ENCODE results near the gene KLHDC7A.

Gene KLHDC7A

GRCh38 chr1:18480315-18481189, at the start of gene KLHDC7A:
Gene KLHDC7A (plus strand): TSS chr1:18480930. CDS start chr1:18480982, 52 bp downstream.
- H2AFZ ChIP-seq (ENCODE audit: low read depth): no peak within 1 kb of the TSS
- TF ChIP-seq, protein P1, sequence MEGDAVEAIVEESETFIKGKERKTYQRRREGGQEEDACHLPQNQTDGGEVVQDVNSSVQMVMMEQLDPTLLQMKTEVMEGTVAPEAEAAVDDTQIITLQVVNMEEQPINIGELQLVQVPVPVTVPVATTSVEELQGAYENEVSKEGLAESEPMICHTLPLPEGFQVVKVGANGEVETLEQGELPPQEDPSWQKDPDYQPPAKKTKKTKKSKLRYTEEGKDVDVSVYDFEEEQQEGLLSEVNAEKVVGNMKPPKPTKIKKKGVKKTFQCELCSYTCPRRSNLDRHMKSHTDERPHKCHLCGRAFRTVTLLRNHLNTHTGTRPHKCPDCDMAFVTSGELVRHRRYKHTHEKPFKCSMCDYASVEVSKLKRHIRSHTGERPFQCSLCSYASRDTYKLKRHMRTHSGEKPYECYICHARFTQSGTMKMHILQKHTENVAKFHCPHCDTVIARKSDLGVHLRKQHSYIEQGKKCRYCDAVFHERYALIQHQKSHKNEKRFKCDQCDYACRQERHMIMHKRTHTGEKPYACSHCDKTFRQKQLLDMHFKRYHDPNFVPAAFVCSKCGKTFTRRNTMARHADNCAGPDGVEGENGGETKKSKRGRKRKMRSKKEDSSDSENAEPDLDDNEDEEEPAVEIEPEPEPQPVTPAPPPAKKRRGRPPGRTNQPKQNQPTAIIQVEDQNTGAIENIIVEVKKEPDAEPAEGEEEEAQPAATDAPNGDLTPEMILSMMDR (conservative IDR thresholded peaks at IDR 0.05; ENCODE audit: low read depth, low read length): no peak
- H3K27me3 ChIP-seq (ENCODE audit: insufficient read depth, low read depth): no peaks in the 10 kb centered on the region
- H3K4me2 ChIP-seq: no peak within 1 kb of the TSS
- no peaks in the 10 kb centered on the region for H3K79me2 ChIP-seq (ENCODE audit: insufficient read depth, low read depth)
- no peaks in the 10 kb centered on the region for H3K4me1 ChIP-seq (ENCODE audit: low read depth, poor library complexity, severe bottlenecking)
- H3K36me3 ChIP-seq (ENCODE audit: insufficient read depth): no peaks in the 10 kb centered on the region
- no peak within 1 kb of the TSS for H3K27ac ChIP-seq
- no peak within 1 kb of the TSS for H3K9ac ChIP-seq
- H3K4me3 ChIP-seq (IDR thresholded peaks at IDR 0.05; ENCODE audit: insufficient read depth, low read depth, low read length): no peak within 1 kb of the TSS
- H4K20me1 ChIP-seq (ENCODE audit: insufficient read depth): no peaks in the 10 kb centered on the region

- no peak overlapping the region for H3K4me3 ChIP-seq (IDR thresholded peaks at IDR 0.05; ENCODE audit: insufficient read depth, low read depth, low read length)
- no peaks in the 10 kb centered on the region for H3K36me3 ChIP-seq (ENCODE audit: insufficient read depth)
- no peaks in the 10 kb centered on the region for H3K4me1 ChIP-seq (ENCODE audit: low read depth, poor library complexity, severe bottlenecking)
- H3K4me2 ChIP-seq: no peak overlapping the region
- H2AFZ ChIP-seq (ENCODE audit: low read depth): no peak overlapping the region
- no peaks in the 10 kb centered on the region for H3K79me2 ChIP-seq (ENCODE audit: insufficient read depth, low read depth)
- TF ChIP-seq, protein P1 (conservative IDR thresholded peaks at IDR 0.05; ENCODE audit: low read depth, low read length): no peak
- no peak overlapping the region for H3K9ac ChIP-seq
- no peaks in the 10 kb centered on the region for H4K20me1 ChIP-seq (ENCODE audit: insufficient read depth)
- no peak overlapping the region for H3K27ac ChIP-seq
- no peaks in the 10 kb centered on the region for H3K27me3 ChIP-seq (ENCODE audit: insufficient read depth, low read depth)
These were observed 46.7 kb upstream of the KLHDC7A start for GRCh38 chr1:18434041-18434440.

DNA sequence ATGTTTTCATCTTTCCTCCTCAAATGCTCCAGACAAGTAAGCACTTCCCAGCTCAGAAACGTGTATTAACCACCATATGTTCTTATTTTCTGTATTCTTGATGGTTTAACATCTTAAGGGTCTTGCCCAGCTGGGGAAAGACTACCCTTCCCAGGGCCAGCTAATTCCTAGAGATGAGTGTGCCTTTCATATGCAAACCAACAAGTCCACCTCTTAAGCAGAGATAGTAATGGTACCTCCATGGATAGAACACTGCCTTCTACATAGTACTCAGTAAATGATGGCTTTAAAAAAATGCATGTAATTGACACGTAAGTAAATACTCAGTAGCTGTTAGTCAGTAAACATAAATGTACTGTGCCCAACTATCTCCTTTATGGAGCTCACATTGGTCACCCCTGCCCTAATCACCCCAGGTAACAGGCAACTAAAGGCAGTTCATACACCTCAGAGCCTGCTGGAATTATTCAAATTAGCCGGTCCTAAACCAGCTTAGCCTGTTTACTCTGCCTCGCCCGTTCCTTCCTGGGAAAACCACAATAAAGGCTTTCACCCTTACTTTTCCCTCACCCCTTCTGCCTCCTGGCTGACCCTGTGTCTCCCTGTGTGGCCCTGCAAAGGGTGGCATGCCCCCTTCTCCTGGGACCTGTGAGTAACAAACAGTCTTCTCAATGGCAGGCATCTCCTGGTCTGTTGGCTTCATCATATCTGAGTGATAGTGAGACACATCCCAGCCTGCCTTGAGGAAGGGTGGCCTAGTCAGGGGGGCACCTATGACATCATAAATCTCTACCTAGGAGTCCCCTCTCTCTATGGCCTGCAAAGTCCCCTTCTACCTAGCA, 40.1 kb upstream of the KLHDC7A start:
- no peak overlapping the region for H3K4me3 ChIP-seq (IDR thresholded peaks at IDR 0.05; ENCODE audit: insufficient read depth, low read depth, low read length)
- no peaks in the 10 kb centered on the region for H3K4me1 ChIP-seq (ENCODE audit: low read depth, poor library complexity, severe bottlenecking)
- H4K20me1 ChIP-seq (ENCODE audit: insufficient read depth): no peaks in the 10 kb centered on the region
- H3K27ac ChIP-seq: no peak overlapping the region
- no peak overlapping the region for H3K4me2 ChIP-seq
- TF ChIP-seq, protein P1 (conservative IDR thresholded peaks at IDR 0.05; ENCODE audit: low read depth, low read length): no peak
- no peaks in the 10 kb centered on the region; the same call in 1 of the 2 replicates for H3K27me3 ChIP-seq (ENCODE audit: insufficient read depth, low read depth)
- H3K9ac ChIP-seq: no peak overlapping the region
- H3K36me3 ChIP-seq (ENCODE audit: insufficient read depth): no peaks in the 10 kb centered on the region
- no peak overlapping the region for H2AFZ ChIP-seq (ENCODE audit: low read depth)
- no peaks in the 10 kb centered on the region for H3K79me2 ChIP-seq (ENCODE audit: insufficient read depth, low read depth)

DNA sequence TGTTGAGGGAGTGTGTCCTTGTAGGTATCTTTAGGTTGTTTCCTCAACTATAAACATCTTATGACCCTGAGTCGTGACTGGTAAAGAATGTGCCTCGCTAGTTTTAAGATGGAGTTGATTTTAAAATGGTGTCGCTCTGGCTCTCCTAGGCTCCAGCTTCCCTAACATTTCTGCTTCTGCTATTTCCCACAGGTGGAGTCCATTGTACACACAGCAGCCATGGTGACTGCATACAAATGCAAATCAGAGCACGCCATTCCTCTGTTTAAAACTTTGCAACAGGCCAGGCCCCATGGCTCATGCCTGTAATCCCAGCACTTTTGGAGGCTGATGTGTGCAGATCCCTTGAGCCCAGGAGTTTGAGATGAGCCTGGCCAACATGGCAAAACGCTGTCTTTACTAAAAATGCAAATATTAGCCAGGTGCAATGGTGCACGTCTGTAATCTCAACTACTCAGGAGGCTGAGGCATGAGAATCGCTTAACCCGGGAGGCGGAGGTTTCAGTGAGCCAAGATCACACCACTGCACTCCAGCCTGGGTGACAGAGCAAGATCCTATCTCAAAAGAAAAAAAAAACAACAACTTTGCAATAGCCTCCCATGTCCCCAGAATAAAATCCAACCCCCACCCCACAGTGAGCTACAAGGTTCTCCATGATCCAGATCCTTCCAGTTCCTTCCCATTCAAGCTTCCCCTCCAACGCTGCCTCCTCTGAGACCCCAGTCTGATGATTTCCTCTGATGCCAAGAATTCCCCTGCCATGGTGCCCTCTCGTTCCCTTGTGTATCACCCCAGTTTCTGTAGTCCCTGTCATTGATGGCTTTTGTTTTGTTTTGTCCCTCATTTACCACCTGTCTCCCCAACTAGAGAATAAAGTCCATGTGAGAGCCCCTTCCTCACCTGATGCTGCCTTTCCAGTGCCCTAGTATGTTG, 36.9 kb upstream of the KLHDC7A start:
- H3K27me3 ChIP-seq (ENCODE audit: insufficient read depth, low read depth): no peaks in the 10 kb centered on the region; the same call in 1 of the 2 replicates
- no peaks in the 10 kb centered on the region for H3K79me2 ChIP-seq (ENCODE audit: insufficient read depth, low read depth)
- no peak overlapping the region for H2AFZ ChIP-seq (ENCODE audit: low read depth)
- no peaks in the 10 kb centered on the region for H4K20me1 ChIP-seq (ENCODE audit: insufficient read depth)
- H3K4me1 ChIP-seq (ENCODE audit: low read depth, poor library complexity, severe bottlenecking): no peaks in the 10 kb centered on the region
- H3K36me3 ChIP-seq (ENCODE audit: insufficient read depth): no peaks in the 10 kb centered on the region
- TF ChIP-seq, protein P1 (conservative IDR thresholded peaks at IDR 0.05; ENCODE audit: low read depth, low read length): no peak
- no peak overlapping the region for H3K27ac ChIP-seq
- no peak overlapping the region for H3K4me2 ChIP-seq
- no peak overlapping the region for H3K9ac ChIP-seq
- no peak overlapping the region for H3K4me3 ChIP-seq (IDR thresholded peaks at IDR 0.05; ENCODE audit: insufficient read depth, low read depth, low read length)
